ENCODE results near the gene GPR158.

GRCh38 chr10:25304606-25305005, 129.8 kb downstream of the GPR158 start:
- TF ChIP-seq IFI16 (CRISPR knock-in tag; IDR thresholded peaks at IDR 0.05) (no peak), CTCF (IDR thresholded peaks at IDR 0.05 in 2 of 3, conservative IDR thresholded peaks at IDR 0.05 in 1 of 3; ENCODE audit: insufficient read depth in 2 of 3, low read depth in 1 of 3, low read length in 3 of 3) (no peak), MIER1 (IDR thresholded peaks at IDR 0.05; ENCODE audit: low read depth) (no peak), ZC3H8 (IDR thresholded peaks at IDR 0.05) (no peak), JUND (IDR thresholded peaks at IDR 0.05; ENCODE audit: borderline replicate concordance, low read depth, low read length) (no peak), JUND (tag; IDR thresholded peaks at IDR 0.05; ENCODE audit: borderline replicate concordance, low read depth, low read length) (no peak), KAT2B (IDR thresholded peaks at IDR 0.05; ENCODE audit: low read depth, low read length) (no peak)
